SK-N-MC (cell line): Measurements from ENCODE around the gene PID1.

Experiments used
- DNase-seq: peaks from one replicate; pipeline ENCODE4 v3.0.0-alpha.2; 2011; ENCODE audit warnings: low read depth, low spot score
- H3K27ac ChIP-seq: fragments of 200-600 bp; sonication (generic); 2 replicates; pipeline ENCODE4 v1.5.1; 2016; ENCODE audit warnings: mixed run types
- H3K36me3 ChIP-seq: fragments of 200-600 bp; sonication (generic); 2 replicates; pipeline ENCODE4 v1.6.1; 2017; ENCODE audit warnings: antibody characterized with exemption, low read length, mixed read lengths; ENCODE audit not compliant: insufficient read depth
- H3K4me3 ChIP-seq: fragments of 200-600 bp; sonication (generic); 2 replicates; pipeline ENCODE4 v1.5.1; 2016
- H3K9ac ChIP-seq: fragments of 200-600 bp; sonication (generic); 2 replicates; pipeline ENCODE4 v1.8.0; 2017; ENCODE audit warnings: mixed run types, mixed read lengths; ENCODE audit not compliant: insufficient read length
- H3K9me3 ChIP-seq: fragments of 200-600 bp; sonication (generic); 2 replicates; pipeline ENCODE4 v1.6.1; 2017; ENCODE audit warnings: low read depth, mild to moderate bottlenecking, antibody characterized with exemption, low read length, moderate library complexity, mixed read lengths
- EZH2 ChIP-seq: fragments of 200-600 bp; sonication (generic); IDR thresholded peaks from one replicate; pipeline ENCODE4 v1.6.1; 2017; ENCODE audit warnings: antibody characterized with exemption
- FOXP2 ChIP-seq: optimal IDR thresholded peaks from 2 replicates; pipeline ENCODE3; 2011; ENCODE audit warnings: mild to moderate bottlenecking, moderate library complexity; ENCODE audit not compliant: insufficient read depth; ENCODE audit errors: extremely low read length, control extremely low read depth
- POLR2AphosphoS5 ChIP-seq: IDR thresholded peaks from 2 replicates; pipeline ENCODE4 v1.6.1; 2012; ENCODE audit warnings: mild to moderate bottlenecking, low read depth, low read length, borderline replicate concordance

PID1 gene

DNA sequence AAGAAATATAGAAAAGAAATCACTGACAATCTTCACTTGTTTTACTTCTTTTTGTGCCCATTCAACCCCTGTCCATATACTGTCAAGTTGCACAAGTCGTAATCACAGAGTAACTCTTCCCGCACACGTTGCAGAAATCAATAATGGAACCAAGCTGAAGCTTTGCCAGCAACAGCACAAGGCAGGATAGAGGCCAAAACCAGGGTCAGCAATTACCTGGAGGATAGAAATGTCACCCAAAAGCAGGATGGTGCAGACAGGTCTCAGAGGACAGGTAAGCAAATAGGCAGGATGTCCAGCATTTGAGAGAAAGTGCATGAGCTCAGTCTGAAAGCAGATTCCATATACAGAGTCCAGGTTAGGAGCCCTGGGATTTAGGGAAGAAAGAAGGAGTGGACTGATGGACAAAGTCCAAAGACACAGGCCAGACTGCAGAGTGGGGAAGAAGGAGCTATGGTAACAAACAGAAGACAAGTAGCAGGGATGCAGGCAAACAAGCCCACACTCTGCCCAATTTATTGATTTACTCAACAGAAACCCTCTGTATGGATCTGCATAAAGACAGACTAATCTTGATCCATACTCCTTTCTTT is 52.7 kb downstream of the PID1 start:
- Histone ChIP-seq H3K4me3 (no peak overlapping the region), H3K27ac (no peak overlapping the region), H3K36me3 (no peaks in the 10 kb centered on the region), H3K9me3 (no peaks in the 10 kb centered on the region), H3K9ac (no peak overlapping the region)
- no peak for TF ChIP-seq POLR2AphosphoS5
- TF ChIP-seq FOXP2: no peak
- TF ChIP-seq EZH2: no peak
- no peak for DNase-seq

DNA sequence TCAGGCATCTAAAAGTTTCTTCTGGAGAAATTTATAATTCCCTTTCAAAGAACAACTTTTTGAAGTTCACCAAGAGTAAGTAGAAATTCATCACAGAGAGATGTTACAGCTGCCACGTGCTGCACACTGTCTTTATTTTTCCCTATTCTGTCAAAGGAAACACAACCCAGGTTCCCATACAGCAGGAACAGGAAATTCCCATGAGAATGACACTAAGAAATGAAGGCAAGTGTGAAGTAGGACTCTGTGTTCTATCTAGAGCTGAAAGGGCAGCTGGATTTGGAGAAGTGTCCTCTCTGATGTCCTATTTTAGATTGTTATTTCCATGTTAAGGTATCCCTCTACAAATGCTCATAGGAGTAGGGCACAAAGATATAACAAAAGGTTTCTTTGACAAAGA is 58.8 kb downstream of the PID1 start:
- TF ChIP-seq EZH2 (no peak), POLR2AphosphoS5 (no peak), FOXP2 (no peak)
- no peaks in the 10 kb centered on the region for H3K9me3 ChIP-seq
- H3K9ac ChIP-seq: no peak overlapping the region
- no peak overlapping the region for H3K4me3 ChIP-seq
- H3K36me3 ChIP-seq: no peaks in the 10 kb centered on the region
- no peak overlapping the region for H3K27ac ChIP-seq
- no peak for DNase-seq

DNA sequence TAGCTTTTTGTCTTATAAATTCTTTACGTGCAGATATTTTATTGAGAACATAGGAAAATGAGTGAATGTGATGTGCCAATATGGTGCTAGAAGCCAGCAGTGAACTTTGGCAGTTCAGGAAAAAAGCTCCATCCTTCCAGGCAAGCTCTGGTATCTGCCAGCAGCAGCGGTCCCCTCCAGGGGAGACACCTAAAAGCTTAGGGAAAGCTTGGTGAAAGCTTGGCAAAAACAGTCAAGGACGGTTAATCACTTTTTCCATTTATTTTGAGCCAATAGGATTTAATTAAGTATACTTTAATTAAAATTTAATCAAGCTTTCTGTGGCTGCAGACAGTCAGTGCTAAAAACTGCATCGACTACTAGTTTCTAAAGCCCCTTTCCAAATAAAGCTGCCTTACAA is 60.4 kb downstream of the PID1 start:
- no peak overlapping the region for H3K27ac ChIP-seq
- no peaks in the 10 kb centered on the region for H3K36me3 ChIP-seq
- H3K4me3 ChIP-seq: no peak overlapping the region
- H3K9ac ChIP-seq: no peak overlapping the region
- DNase-seq: no peak
- no peaks in the 10 kb centered on the region for H3K9me3 ChIP-seq
- TF ChIP-seq EZH2 (no peak), FOXP2 (no peak), POLR2AphosphoS5 (no peak)

DNA sequence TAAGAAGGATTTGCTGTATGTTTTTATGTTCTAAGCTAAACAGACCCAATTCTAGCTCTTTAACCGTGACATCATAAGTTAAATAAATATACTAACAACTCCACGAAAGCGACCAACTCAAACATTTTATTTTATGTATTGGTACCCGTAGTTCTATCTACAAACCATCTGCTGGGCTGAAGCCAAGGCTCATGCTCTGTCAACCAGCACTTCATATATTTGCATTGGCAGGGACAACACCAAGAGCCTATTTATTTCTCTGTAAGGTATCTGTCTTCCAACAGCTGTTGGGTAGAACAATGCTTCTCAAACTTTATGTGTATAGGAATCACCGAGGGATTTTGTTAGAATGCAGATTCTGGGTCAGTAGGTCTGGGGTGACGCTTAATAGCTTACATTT is 64.5 kb downstream of the PID1 start:
- H3K27ac ChIP-seq: no peak overlapping the region
- H3K4me3 ChIP-seq: no peak overlapping the region
- H3K36me3 ChIP-seq: no peaks in the 10 kb centered on the region
- H3K9me3 ChIP-seq: no peaks in the 10 kb centered on the region
- no peak for TF ChIP-seq EZH2
- DNase-seq: no peak
- H3K9ac ChIP-seq: no peak overlapping the region

DNA sequence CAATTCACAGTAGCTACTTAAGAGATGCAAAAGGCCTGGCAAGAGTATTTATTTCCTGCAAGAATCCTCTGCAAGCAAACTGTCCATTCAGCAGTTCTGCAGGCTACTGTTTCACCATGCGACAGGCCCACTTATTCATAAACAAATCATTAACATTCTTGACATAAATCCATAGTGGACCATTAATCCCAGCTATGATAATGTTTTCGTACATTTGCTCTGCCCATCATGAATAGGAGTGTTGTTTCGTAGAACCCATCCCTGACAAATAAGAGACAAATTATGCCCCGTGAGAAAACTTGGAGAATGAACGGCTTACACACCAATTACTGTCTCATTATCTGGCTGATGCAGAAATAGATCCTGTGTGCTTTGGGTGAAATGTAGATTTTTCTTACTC is 65.4 kb downstream of the PID1 start:
- H3K27ac ChIP-seq: no peak overlapping the region
- TF ChIP-seq FOXP2: no peak
- TF ChIP-seq POLR2AphosphoS5: no peak
- no peak for TF ChIP-seq EZH2
- H3K9ac ChIP-seq: no peak overlapping the region
- no peaks in the 10 kb centered on the region for H3K36me3 ChIP-seq
- no peaks in the 10 kb centered on the region for H3K9me3 ChIP-seq
- H3K4me3 ChIP-seq: no peak overlapping the region
- DNase-seq: no peak

DNA sequence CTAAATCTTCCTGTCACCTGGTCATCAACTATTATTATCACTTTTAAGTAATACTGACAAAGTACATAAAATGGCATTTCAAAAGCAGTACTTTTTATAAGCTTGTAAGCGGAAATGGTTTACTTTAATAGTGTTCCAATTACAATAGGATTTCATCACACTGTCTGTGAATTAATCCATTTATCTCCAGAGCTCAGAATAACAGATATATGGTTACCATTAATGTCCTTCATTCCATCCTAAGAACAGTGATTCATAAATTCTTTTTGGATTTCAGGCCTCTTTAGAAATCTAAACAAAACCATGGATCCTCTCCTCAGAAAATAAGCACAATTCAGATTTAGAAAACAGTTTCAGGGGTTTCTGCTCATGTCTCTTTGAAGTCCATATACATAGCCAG is 68.4 kb downstream of the PID1 start:
- Histone ChIP-seq H3K27ac (no peak overlapping the region), H3K36me3 (no peaks in the 10 kb centered on the region), H3K4me3 (no peak overlapping the region), H3K9ac (no peak overlapping the region), H3K9me3 (no peaks in the 10 kb centered on the region)
- no peak for DNase-seq
- TF ChIP-seq POLR2AphosphoS5 (no peak), FOXP2 (no peak), EZH2 (no peak)

DNA sequence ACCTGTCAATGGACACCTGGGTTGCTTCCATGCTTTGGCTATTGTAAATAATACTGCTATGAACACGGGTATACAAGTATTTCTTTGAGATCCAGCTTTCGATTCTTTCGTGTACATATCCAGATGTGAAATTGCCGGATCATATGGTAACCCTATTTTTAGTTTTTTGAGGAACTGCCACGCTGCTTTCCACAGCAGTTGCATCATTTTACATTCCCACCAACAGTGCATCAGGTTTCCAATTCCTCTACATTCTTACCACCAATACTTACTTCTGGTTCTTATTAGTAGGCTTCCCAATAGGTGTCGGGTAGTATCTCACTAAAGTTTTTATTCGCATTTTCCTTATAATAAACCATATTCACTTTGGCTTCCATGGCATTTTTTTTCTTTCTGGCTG is 69.6 kb downstream of the PID1 start:
- no peak overlapping the region for H3K9ac ChIP-seq
- no peaks in the 10 kb centered on the region for H3K36me3 ChIP-seq
- no peak for DNase-seq
- no peak overlapping the region for H3K27ac ChIP-seq
- no peaks in the 10 kb centered on the region for H3K9me3 ChIP-seq
- H3K4me3 ChIP-seq: no peak overlapping the region
- TF ChIP-seq POLR2AphosphoS5 (no peak), EZH2 (no peak), FOXP2 (no peak)

DNA sequence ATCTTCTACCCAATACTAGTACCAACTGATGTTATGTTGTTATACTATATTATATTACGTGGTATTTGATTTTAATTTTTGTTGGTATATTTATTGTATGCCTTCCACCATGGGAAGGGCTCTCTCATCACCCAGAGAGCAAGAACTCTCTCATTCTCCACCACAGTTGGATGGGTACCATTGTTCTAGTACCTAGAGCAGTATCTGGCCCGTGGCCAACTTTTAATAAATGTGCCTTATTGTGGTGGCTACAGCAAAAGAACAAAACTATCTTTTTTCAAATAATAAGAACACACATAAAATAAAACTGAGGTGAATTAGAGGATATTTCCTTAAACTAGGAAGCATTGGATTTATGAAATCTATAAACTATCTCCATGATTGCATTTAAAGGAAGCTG is 71.8 kb downstream of the PID1 start:
- Histone ChIP-seq H3K27ac (no peak overlapping the region), H3K9me3 (no peaks in the 10 kb centered on the region), H3K4me3 (no peak overlapping the region), H3K9ac (no peak overlapping the region), H3K36me3 (no peaks in the 10 kb centered on the region)
- DNase-seq: no peak
- TF ChIP-seq FOXP2: no peak
- TF ChIP-seq EZH2: no peak
- no peak for TF ChIP-seq POLR2AphosphoS5

DNA sequence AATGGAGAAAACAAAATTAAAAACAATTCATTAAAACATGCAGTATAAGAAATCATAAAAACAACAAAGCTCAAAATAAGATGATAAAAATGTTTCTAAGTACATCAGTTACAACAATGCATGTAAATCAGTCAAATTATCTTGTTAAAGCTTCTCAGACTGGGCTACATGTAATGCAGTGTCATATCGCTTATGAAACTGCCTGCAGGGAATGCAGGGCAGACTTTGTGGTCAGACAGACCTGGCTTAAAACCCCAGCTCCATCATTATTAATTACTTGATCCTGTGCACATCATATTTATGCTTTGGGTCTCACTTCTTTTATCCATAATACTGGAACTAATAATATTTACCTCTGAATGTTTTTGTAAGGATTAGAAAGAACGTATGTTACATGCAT is 74.6 kb downstream of the PID1 start:
- no peaks in the 10 kb centered on the region for H3K9me3 ChIP-seq
- H3K27ac ChIP-seq: no peak overlapping the region
- DNase-seq: no peak
- H3K9ac ChIP-seq: no peak overlapping the region
- no peak overlapping the region for H3K4me3 ChIP-seq
- no peaks in the 10 kb centered on the region for H3K36me3 ChIP-seq
- TF ChIP-seq POLR2AphosphoS5 (no peak), FOXP2 (no peak), EZH2 (no peak)
